GM12873 (cell line): ENCODE measurements around the gene PRSS35.

ENCODE experiments used
- CTCF ChIP-seq: IDR thresholded peaks from 2 replicates; pipeline ENCODE4 v1.5.1; 2012; ENCODE audit warnings: low read depth, mild to moderate bottlenecking, moderate library complexity, low read length, control low read depth; ENCODE audit not compliant: insufficient read depth; ENCODE audit errors: missing control alignments

The PRSS35 gene

DNA sequence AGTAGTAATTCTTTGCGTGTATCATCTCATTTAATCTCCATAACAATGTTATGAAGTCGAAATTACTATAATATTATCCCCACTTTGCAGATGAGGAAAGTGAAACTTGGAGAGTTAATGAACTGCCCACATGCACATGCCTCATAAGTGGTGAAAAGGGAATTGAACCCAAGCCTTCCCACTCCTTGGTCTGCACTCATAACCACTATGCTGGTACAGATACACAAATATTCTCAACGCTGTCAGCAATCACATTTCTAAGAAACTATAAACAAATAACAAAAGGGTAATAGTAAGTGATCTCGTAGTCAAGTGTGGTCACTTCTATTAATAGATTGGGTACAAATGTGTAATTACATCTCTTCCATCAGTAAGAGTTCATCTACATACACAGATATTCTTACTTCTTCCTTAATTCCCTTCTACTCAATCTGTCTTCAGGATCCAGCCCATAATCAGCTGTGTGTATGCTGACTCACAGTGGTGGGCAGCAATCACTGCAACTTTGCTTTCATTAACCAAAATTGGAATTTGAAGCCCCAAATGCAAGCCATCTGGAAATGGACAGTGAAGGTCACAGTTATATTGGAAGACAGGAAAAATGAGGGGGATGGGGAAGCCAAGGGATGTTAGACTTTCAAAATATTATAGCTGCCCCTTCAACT, 6.6 kb downstream of the PRSS35 start:
- TF ChIP-seq CTCF = peak; percentile 28

GRCh38 chr6:83536034-83536646, 23.8 kb downstream of the PRSS35 start:
- TF ChIP-seq CTCF = peak; percentile 79

- no peak for TF ChIP-seq CTCF
These were observed 24.6 kb downstream of the PRSS35 start for GRCh38 chr6:83536647-83537589.

DNA sequence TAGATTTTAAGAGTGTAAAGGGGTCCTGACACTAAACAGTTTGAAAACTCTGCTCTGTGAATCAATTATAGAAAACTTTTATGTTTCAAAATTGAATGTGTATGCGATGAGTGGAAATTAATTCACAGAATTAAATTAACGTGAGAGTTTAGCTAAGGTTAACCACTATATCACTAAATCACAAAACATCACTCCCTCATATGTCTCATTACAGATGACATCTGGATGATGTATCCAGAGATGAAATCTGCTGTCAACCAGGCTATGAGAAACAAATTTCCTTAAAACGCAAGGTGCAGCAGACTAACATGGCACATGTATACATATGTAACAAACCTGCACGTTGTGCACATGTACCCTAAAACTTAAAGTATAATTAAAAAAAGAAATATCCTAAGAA, 27.3 kb downstream of the PRSS35 start:
- TF ChIP-seq CTCF = no peak

DNA sequence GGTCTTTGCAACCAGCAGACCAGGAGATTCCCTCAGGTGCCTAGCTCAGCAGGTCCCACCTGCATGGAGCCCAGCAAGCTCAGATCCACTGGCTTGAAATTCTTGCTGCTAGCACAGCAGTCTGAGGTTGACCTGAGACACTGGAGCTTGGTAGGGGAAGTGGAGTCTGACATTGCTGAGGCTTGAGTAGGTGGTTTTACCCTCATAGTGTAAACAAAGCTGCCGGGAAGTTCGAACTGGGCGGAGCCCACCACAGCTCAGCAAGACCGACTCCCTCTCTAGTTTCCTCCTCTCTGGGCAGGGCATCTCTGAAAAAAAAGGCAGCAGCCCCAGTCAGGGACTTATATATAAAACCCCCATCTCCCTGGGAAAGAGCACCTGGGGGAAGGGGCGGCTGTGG, 34.3 kb downstream of the PRSS35 start:
- no peak for TF ChIP-seq CTCF

DNA sequence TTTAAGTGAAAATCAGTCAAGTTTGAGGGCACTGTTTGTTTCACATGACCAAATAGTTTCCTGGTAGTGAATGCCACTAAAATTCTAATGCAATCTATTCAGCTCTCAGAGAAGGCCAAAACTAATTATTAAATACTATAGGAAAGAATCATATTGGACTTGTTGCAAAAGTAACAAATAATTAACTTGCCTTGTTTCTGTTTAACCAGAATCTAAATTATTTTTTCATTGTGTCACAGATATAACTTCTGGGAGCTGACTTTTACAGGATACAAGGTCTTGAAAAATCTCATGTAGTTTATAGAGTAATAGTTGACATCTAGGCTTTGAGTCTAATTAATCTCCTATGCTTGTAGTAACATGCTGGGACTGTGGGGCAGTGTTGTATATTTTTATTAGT, 44.5 kb downstream of the PRSS35 start:
- TF ChIP-seq CTCF = no peak

DNA sequence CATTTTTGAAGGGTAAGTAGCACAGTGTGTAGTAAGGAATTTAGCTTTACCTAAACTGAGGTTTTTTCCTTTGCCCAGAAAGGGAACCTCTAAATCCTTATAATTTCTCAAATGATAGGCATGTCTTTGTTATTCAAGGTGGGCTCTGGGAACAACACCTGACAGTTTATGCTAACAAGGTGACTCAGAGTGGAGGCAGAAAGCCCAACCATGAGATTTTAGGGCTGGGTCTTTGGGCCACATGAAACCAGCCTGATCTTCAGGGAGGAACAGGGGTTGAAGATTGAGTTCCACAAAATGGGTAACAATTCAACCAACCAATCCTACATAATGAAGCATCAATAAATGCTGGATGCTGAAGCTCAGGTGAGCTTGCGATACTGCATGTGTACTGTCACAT, 46.6 kb downstream of the PRSS35 start:
- TF ChIP-seq CTCF = no peak
